ENCODE results near the gene BCL2.

The BCL2 gene

GRCh38 chr18:63157293-63158011 is 162.1 kb downstream of the BCL2 start:
- no peak for DNase-seq (ENCODE audit: low read depth in 3 of 3)

- DNase-seq (ENCODE audit: low read depth in 3 of 3), result no peak
Observed at GRCh38 chr18:63155910-63156773, 163.4 kb downstream of the BCL2 start.

- DNase-seq (ENCODE audit: low read depth in 3 of 3), result peak; percentile 55 to 83 (median 71)
Observed at GRCh38 chr18:63155169-63155852, 164.3 kb downstream of the BCL2 start.

GRCh38 chr18:63154350-63155152 is 165.0 kb downstream of the BCL2 start:
- no peak for DNase-seq (ENCODE audit: low read depth in 3 of 3)

GRCh38 chr18:63152791-63153190 is 166.8 kb downstream of the BCL2 start:
- peak in 1 of 3 donors; percentile 32 for DNase-seq (ENCODE audit: low read depth in 3 of 3)

GRCh38 chr18:63152096-63152495 is 167.5 kb downstream of the BCL2 start:
- no peak for DNase-seq (ENCODE audit: low read depth in 3 of 3)

- DNase-seq (ENCODE audit: low read depth in 3 of 3), result no peak
Observed at GRCh38 chr18:63151539-63151938, 168.0 kb downstream of the BCL2 start.

GRCh38 chr18:63150942-63151421 is 168.6 kb downstream of the BCL2 start:
- no peak for DNase-seq (ENCODE audit: low read depth in 3 of 3)

GRCh38 chr18:63150326-63150725 is 169.2 kb downstream of the BCL2 start:
- no peak for DNase-seq (ENCODE audit: low read depth in 3 of 3)

- no peak for DNase-seq (ENCODE audit: low read depth in 3 of 3)
Observed at GRCh38 chr18:63149302-63149587, 170.3 kb downstream of the BCL2 start.

- no peak for DNase-seq (ENCODE audit: low read depth in 3 of 3)
Observed at GRCh38 chr18:63148449-63149301, 170.9 kb downstream of the BCL2 start.

- DNase-seq (ENCODE audit: low read depth in 3 of 3), result no peak
Observed at GRCh38 chr18:63147973-63148372, 171.6 kb downstream of the BCL2 start.

GRCh38 chr18:63146828-63147409 is 172.7 kb downstream of the BCL2 start:
- no peak for DNase-seq (ENCODE audit: low read depth in 3 of 3)

GRCh38 chr18:63145851-63146555 is 173.6 kb downstream of the BCL2 start:
- DNase-seq (ENCODE audit: low read depth in 3 of 3), result no peak

- no peak for DNase-seq (ENCODE audit: low read depth in 3 of 3)
Observed at GRCh38 chr18:63145166-63145850, 174.3 kb downstream of the BCL2 start.

GRCh38 chr18:63144748-63145147 is 174.8 kb downstream of the BCL2 start:
- no peak for DNase-seq (ENCODE audit: low read depth in 3 of 3)

GRCh38 chr18:63143330-63143771 is 176.2 kb downstream of the BCL2 start:
- DNase-seq (ENCODE audit: low read depth in 3 of 3), result no peak

GRCh38 chr18:63142594-63143225 is 176.9 kb downstream of the BCL2 start:
- no peak for DNase-seq (ENCODE audit: low read depth in 3 of 3)

- DNase-seq (ENCODE audit: low read depth in 3 of 3), result no peak
Observed at GRCh38 chr18:63141778-63142176, 177.8 kb downstream of the BCL2 start.

Measured in stimulated activated CD4-positive, alpha-beta T cell treated with anti-CD3 and anti-CD28 coated beads, TNF-alpha, amount 100 ng/mL, for 48 hours (primary cell).